HG02571 (cell line): ENCODE measurements around the gene SLC36A4.
"Not testable (repeated sequence)": the region's sequence is repeated elsewhere in the genome, so short reads cannot be mapped to it uniquely, and the experiment has no call there.

Experiments used
- ATAC-seq: cut with Tn5 transposase; IDR thresholded peaks from one replicate; pipeline ENCODE4 v1.9.1; 2021; ENCODE audit warnings: mild to moderate bottlenecking, moderate library complexity; ENCODE audit not compliant: unreplicated experiment

SLC36A4 gene

DNA sequence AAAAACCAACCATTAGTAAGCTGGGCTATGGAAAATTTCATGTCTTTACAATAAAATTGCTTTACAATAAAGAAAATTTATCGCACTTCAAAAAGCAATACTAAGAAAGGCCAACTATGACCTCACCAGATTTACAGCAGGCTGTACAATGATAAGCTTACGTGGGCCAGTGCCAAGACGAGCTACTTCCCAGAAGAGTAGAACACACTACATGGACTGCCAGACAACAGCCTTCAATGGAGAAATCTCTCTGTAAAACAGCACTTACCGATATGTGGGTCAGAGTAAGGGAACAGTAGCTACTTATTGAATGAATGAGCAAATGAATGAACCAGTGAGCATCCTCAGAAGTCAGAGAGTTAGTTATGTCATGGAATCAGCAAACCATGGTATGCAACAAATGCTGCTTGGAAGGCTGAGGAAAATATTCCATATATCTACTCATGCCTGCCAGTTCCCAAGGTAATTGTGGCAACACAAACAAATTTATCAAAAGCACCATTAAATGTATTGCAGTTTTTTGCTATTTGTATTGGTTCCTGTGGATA lies 74.4 kb downstream of the SLC36A4 start:
- ATAC-seq: no peak

DNA sequence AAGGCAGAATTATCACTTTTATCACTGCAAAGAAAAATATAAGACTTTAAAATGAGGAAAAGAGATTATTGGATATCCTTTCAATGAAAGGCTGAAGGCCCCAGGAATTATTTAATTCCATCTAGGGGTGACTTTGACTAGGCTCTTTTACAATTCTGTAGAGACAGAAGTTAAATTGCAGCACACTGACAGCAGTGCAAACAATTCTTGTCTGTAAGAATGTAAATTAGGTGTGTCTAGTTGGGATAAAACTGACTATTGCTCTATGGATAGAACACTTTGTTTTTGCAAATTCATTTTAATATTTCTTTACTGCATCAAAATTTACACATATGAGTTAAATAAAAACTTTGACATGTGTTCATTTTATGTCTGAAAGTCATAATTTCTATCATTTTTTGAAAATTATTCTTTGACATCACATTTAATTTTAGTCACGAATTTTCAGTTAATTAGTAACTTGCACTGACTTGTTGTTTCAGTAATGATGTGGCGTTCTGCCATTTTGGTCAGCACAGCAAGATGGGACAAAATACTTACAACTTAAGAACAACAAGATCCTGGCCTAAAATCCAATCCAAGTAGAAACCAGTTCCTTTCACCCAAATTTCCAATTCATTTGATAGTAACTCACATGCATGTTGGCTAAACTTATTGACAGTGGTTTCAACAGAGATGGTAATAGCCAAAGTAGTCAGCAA lies 75.1 kb downstream of the SLC36A4 start:
- ATAC-seq: no peak

DNA sequence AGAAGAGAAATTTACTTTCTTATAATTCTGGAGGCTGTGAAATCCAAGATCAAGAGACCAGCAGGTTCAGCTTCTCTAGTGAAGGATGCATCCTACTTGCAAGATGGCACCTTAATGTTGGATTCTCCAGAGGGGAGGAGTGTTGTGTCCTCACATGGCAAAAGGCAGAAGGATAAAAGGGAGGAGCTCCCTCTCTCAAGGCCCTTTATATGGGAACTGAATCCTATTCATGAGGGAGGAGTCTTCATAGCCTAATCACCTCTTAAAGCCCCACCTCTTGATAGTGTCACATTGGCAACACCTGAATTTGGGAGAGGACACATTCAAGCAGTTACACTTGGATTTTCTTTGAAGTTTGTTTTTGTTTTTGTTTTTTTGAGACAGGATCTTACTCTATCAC lies 79.5 kb downstream of the SLC36A4 start:
- ATAC-seq: no peak

DNA sequence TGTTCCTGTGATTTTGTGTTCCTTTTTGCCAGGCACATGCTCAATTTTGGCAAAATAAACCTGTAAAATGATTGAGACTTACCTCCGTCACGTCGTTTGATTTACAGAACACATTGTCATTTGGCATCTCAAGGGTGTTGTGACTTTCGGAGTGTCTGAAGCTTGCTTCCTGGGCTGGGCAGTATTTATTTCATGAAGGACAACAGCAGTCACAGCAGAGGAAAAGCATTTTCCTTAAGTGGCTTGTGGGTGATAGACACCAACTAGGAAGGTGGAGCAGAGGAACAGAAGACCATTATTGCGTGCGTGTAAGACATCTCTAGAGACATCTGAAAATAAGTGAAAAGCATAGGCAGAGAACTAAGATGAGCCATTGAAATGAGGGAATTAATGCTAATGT lies 80.2 kb downstream of the SLC36A4 start:
- no peak for ATAC-seq

DNA sequence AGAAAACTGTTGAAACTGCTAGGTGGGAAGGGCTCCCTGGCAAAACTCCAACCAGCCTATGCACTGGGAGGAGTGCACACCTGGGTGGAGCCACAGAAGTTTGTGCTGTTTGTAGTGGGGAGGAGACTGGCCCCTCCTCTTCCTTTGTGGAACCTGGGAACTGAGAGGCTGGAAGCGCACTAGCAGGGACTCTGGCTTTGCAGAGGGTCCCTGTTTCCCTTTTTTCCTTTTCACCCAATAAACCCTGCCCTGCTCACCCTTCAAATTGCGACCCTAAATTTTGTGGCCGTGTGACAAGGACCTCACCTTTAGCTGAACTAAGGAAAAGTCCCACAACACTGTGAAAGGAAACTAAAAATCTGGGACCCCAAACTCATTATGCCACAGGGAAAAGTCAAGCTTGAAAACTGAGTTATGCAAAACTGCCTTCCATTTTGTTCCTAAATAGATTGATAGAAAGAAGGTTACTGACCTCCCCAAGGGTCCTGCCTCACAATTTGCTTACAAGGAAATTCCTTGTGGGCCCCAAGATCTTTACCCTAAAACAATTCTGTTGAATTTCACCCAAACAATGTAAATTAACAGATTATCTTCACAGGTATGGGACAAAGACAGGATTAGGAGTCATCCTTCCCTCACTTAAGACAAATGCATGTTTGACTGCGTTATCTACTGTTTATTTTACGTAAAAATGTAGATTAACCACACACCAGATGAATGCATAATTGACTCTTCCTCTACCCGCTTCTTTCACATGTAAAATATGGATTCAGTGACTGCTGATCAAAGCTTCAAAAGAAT lies 81.0 kb downstream of the SLC36A4 start:
- no peak for ATAC-seq

DNA sequence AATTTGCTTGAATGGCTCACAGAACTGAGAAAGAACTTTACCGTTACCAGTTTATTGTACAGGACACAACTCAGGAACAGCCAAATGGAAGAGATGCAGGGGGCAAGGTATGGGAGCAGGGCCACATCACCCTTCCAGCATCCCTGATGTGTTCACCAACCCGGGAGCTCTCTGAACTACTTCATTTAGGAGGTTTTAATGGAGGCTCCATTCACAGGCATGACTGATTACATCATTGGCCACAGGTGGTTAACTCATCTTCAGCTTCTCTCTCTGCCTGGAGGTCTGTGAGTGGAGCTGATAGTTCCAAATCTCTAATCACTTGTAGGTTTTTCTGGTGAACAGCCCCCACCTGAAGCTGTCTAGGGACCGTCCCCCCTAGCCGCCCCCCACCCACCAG lies 83.5 kb downstream of the SLC36A4 start:
- no peak for ATAC-seq

DNA sequence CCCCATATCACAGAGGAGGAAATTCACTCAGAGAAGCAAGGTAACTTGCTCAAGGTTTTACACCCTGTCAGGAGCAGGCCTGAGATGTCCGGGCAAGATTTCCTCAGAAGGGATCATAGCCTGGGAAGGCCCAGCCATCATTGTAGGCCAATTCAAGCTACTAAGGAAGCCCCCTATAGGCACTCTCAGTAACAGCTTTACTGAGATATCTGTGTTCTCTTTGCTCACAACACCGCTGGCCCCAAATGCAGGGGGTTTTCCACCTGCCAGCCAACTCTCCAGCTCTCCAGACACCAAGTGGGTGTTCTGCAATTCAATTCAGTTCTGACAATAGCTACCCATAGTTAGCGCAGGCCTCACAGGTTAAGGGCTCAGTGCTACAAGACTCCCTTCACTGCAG lies 84.0 kb downstream of the SLC36A4 start:
- no peak for ATAC-seq

DNA sequence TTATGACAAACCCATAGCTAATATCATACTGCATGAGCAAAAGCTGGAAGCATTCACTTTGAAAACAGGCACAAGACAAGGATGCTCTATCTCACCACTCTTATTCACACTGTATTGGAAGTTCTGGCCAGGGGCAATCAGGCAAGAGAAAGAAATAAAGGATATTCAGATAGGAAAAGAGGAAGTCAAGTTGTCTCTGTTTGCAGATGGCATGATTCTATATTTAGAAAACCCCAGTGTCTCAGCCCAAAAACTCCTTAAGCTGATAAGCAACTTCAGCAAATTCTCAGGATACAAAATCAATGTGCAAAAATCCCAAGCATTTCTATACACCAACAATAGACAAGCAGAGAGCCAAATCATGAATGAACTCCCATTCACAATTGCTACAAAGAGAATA lies 86.6 kb downstream of the SLC36A4 start:
- not testable (repeated sequence) for ATAC-seq

DNA sequence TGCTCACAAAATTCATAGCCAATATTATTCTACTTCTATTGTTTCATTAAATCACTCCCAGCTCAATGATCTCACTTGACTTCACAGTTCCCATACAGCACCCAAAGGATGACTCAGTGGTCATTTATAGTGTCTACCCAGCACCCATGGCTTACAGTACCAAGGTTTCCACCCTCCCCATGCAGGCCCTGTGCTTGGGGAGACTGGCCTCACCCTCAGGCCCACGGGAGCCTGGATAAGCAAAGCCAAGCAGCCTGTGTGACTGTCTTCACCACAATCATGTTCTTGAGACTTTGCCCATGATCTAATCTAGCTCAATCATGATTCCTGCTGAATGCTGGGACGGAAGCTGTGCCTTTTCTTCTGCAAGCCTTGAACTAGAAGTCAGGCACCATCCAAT lies 97.6 kb downstream of the SLC36A4 start:
- no peak for ATAC-seq

DNA sequence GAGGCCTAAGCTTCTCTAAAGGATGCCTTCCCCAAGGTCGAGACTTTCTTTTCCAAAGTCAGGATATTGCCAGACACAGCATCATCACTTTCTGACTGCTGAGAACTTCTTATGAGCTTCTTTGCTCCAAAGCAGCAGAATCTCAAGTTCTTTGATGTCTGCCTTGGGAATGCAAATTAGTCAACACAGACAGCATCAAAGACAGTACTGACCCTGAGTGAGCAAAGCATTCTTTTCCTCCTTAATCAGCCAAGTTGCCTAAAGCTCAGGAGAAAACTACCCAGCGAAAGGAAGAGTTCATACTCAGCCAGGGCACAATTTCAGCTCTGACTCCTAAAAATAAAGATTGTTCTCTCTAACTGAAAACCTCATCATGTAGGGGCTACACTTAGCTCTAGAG lies 98.0 kb downstream of the SLC36A4 start:
- no peak for ATAC-seq
